ENCODE data around the gene SH3GL3. TPM values are rescaled to one million over a fixed set of nuclear protein-coding genes. Genes with fewer than 3 reads are reported as not detected.

The SH3GL3 gene
- total RNA-seq, 1 experiment from 2014 or later = not detected

DNA sequence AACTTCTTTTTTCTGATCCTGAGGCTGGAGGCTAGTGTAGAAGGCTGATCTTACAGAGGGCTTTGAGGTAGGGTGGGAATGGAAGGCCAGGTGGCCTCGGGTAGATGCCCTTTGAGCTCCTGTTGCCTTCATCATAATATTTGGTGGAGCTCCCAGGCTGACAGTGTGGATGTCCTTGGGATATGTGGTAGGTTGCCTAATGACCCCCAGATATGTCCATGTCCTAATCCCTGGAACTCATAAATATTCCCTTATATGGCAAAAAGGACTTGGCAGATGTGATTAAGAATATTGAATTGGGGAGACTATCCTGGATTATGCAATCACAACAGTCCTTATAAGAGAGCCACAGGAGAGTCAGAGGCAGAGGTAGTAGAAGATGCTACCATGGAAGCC is 212.3 kb downstream of the SH3GL3 start:
- POLR2A ChIA-PET = no interaction called here
- intact Hi-C loops (cut with micrococcal nuclease; ENCODE audit: unreplicated experiment) = no loop called here
- Histone ChIP-seq H3K4me1 (peaks cover 8% of the 10 kb centered on the region), H3K27me3 (replicated peaks; ENCODE audit: control insufficient read depth, insufficient read depth, low read length) (no peaks in the 10 kb centered on the region), H3K9me3 (no peaks in the 10 kb centered on the region), H3K36me3 (ENCODE audit: control insufficient read depth, insufficient read depth, low read length) (no peaks in the 10 kb centered on the region), H3K4me3 (ENCODE audit: low read depth, low read length) (no peak overlapping the region)
- Mint-ChIP-seq H3K4me3 (ENCODE audit: unreplicated experiment) (no peak overlapping the region), H3K36me3 (ENCODE audit: insufficient read depth, unreplicated experiment) (no peaks in the 10 kb centered on the region), H3K27ac (ENCODE audit: unreplicated experiment) (no peak overlapping the region), H3K9me3 (ENCODE audit: unreplicated experiment) (no peaks in the 10 kb centered on the region), H3K4me1 (ENCODE audit: low read depth, unreplicated experiment) (peaks cover 12% of the 10 kb centered on the region), H3K27me3 (ENCODE audit: insufficient read depth, unreplicated experiment) (peaks cover 4% of the 10 kb centered on the region)
- DNase-seq = no peak
- CTCF ChIA-PET = no interaction called here
- TF ChIP-seq, protein P1, sequence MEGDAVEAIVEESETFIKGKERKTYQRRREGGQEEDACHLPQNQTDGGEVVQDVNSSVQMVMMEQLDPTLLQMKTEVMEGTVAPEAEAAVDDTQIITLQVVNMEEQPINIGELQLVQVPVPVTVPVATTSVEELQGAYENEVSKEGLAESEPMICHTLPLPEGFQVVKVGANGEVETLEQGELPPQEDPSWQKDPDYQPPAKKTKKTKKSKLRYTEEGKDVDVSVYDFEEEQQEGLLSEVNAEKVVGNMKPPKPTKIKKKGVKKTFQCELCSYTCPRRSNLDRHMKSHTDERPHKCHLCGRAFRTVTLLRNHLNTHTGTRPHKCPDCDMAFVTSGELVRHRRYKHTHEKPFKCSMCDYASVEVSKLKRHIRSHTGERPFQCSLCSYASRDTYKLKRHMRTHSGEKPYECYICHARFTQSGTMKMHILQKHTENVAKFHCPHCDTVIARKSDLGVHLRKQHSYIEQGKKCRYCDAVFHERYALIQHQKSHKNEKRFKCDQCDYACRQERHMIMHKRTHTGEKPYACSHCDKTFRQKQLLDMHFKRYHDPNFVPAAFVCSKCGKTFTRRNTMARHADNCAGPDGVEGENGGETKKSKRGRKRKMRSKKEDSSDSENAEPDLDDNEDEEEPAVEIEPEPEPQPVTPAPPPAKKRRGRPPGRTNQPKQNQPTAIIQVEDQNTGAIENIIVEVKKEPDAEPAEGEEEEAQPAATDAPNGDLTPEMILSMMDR (IDR thresholded peaks at IDR 0.05; ENCODE audit: insufficient read depth in 1 of 2, low read depth in 1 of 2, low read length in 1 of 2, severe bottlenecking in 1 of 2, unreplicated experiment in 1 of 2) = no peak
- BruUV-seq (replicated peaks) = no TSS peak

GRCh38 chr15:83665480-83665879 is 218.3 kb downstream of the SH3GL3 start:
- Histone ChIP-seq H3K4me1 (no peaks in the 10 kb centered on the region), H3K4me3 (ENCODE audit: low read depth, low read length) (no peak overlapping the region), H3K27me3 (replicated peaks; ENCODE audit: control insufficient read depth, insufficient read depth, low read length) (no peaks in the 10 kb centered on the region), H3K36me3 (ENCODE audit: control insufficient read depth, insufficient read depth, low read length) (no peaks in the 10 kb centered on the region), H3K9me3 (no peaks in the 10 kb centered on the region)
- H3K4me3 Mint-ChIP-seq (ENCODE audit: unreplicated experiment) = no peak overlapping the region
- no TSS peak for BruUV-seq (replicated peaks)
- H3K27me3 Mint-ChIP-seq (ENCODE audit: insufficient read depth, unreplicated experiment) = peaks cover 14% of the 10 kb centered on the region
- ChIA-PET CTCF (no interaction called here), POLR2A (no interaction called here)
- H3K4me1 Mint-ChIP-seq (ENCODE audit: low read depth, unreplicated experiment) = no peaks in the 10 kb centered on the region
- no peaks in the 10 kb centered on the region for H3K36me3 Mint-ChIP-seq (ENCODE audit: insufficient read depth, unreplicated experiment)
- TF ChIP-seq, protein P1 (IDR thresholded peaks at IDR 0.05; ENCODE audit: insufficient read depth in 1 of 2, low read depth in 1 of 2, low read length in 1 of 2, severe bottlenecking in 1 of 2, unreplicated experiment in 1 of 2) = no peak
- H3K9me3 Mint-ChIP-seq (ENCODE audit: unreplicated experiment) = no peaks in the 10 kb centered on the region
- intact Hi-C loops (cut with micrococcal nuclease; ENCODE audit: unreplicated experiment) = no loop called here
- DNase-seq = no peak
- no peak overlapping the region for H3K27ac Mint-ChIP-seq (ENCODE audit: unreplicated experiment)

Other genes starting within 250 kb of the SH3GL3 start
- 22.9 TPM in 2 replicates for gene HDGFL3, start 239.5 kb upstream of the SH3GL3 start, total RNA-seq (2022)
- not detected in 2 replicates for gene BNC1, start 162.7 kb upstream of the SH3GL3 start, total RNA-seq (2022)
- gene ADAMTSL3, start 206.8 kb downstream of the SH3GL3 start, total RNA-seq (2022) = 0.07 TPM in 1 of 2 replicates, not detected in the other

All from Caco-2 (cell line).